ENCODE data around the gene TLR10.

DNA sequence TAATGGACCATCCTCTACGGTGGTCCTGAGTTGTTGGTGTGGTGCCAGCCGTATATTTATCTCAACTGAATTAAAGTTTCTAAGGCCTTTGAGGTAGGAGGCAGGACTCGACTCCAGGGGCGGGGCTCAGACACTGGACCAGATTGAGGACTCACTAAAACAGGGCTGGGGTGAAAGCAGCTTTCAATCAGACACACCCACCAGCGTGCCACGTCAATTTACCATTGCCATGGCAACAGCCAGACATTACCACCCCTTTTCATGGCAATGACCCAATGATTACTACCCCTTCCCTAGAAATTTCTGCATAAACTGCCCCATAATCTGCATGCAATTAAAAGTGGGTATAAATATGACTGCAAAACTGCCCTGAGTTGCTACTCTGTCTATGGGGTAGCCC lies 28.5 kb upstream of the TLR10 start:
- TF ChIP-seq, protein P1, sequence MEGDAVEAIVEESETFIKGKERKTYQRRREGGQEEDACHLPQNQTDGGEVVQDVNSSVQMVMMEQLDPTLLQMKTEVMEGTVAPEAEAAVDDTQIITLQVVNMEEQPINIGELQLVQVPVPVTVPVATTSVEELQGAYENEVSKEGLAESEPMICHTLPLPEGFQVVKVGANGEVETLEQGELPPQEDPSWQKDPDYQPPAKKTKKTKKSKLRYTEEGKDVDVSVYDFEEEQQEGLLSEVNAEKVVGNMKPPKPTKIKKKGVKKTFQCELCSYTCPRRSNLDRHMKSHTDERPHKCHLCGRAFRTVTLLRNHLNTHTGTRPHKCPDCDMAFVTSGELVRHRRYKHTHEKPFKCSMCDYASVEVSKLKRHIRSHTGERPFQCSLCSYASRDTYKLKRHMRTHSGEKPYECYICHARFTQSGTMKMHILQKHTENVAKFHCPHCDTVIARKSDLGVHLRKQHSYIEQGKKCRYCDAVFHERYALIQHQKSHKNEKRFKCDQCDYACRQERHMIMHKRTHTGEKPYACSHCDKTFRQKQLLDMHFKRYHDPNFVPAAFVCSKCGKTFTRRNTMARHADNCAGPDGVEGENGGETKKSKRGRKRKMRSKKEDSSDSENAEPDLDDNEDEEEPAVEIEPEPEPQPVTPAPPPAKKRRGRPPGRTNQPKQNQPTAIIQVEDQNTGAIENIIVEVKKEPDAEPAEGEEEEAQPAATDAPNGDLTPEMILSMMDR (IDR thresholded peaks at IDR 0.05), result no peak
- TF ChIP-seq POLR2A (IDR thresholded peaks at IDR 0.05), result no peak

All from testis (tissue), 2 donors.